Trophoblast cell (in vitro differentiated cells and primary cell): ENCODE data around the gene GRIN1.
A peak's percentile ranks its signal among the peaks of the same experiment; 100 is the strongest.

Source experiments
- DNase-seq, 2 donors: peaks; one replicate each; pipeline ENCODE4 v3.0.0-alpha.2; 2016
- H2AFZ ChIP-seq: 2 replicates; pipeline ENCODE4 v1.6.1; 2013; ENCODE audit warnings: low read length, moderate library complexity, mild to moderate bottlenecking; ENCODE audit not compliant: insufficient read depth, poor library complexity
- H2AK5ac ChIP-seq: 2 replicates; pipeline ENCODE4 v1.6.1; 2013; ENCODE audit warnings: mild to moderate bottlenecking, low read length
- H2BK120ac ChIP-seq: 2 replicates; pipeline ENCODE4 v1.6.1; 2013; ENCODE audit warnings: low read length, mild to moderate bottlenecking, moderate library complexity; ENCODE audit not compliant: insufficient read depth, poor library complexity
- H2BK12ac ChIP-seq: 2 replicates; pipeline ENCODE4 v1.6.1; 2013; ENCODE audit warnings: mild to moderate bottlenecking, low read length, moderate library complexity
- H2BK5ac ChIP-seq: 2 replicates; pipeline ENCODE4 v1.6.1; 2013; ENCODE audit warnings: low read length, low read depth, moderate library complexity, mild to moderate bottlenecking; ENCODE audit not compliant: poor library complexity
- H3K14ac ChIP-seq: 2 replicates; pipeline ENCODE4 v1.6.1; 2013; ENCODE audit warnings: mild to moderate bottlenecking, low read length
- H3K18ac ChIP-seq: 2 replicates; pipeline ENCODE4 v1.6.1; 2013; ENCODE audit warnings: mild to moderate bottlenecking, low read length
- H3K23ac ChIP-seq: 2 replicates; pipeline ENCODE4 v1.6.1; 2013; ENCODE audit warnings: low read length
- H3K27ac ChIP-seq: 2 replicates; pipeline ENCODE4 v1.5.1; 2013; ENCODE audit warnings: low read depth, mild to moderate bottlenecking, inconsistent platforms, low read length, moderate library complexity
- H3K27me3 ChIP-seq: 2 replicates; pipeline ENCODE4 v1.6.1; 2013; ENCODE audit warnings: inconsistent platforms, mild to moderate bottlenecking, low read length, moderate library complexity; ENCODE audit not compliant: insufficient read depth
- H3K36me3 ChIP-seq, 2 experiments: 1 replicate in 1 of 2; 2 replicates in 1 of 2; pipeline ENCODE4 v1.6.1; 2013; ENCODE audit warnings: low read length in 2 of 2, mild to moderate bottlenecking in 2 of 2, moderate library complexity in 1 of 2; ENCODE audit not compliant: insufficient read depth in 2 of 2, control insufficient read depth in 1 of 2
- H3K4ac ChIP-seq: 2 replicates; pipeline ENCODE4 v1.6.1; 2013; ENCODE audit warnings: low read depth, mild to moderate bottlenecking, low read length, moderate library complexity
- H3K4me1 ChIP-seq, 2 experiments: 1 replicate in 1 of 2; 2 replicates in 1 of 2; pipeline ENCODE4 v1.6.1; 2013; ENCODE audit warnings: low read length in 2 of 2, mild to moderate bottlenecking in 2 of 2, moderate library complexity in 1 of 2; ENCODE audit not compliant: insufficient read depth in 2 of 2, control insufficient read depth in 1 of 2
- H3K4me2 ChIP-seq: 2 replicates; pipeline ENCODE4 v1.6.1; 2013; ENCODE audit warnings: inconsistent platforms, mild to moderate bottlenecking, low read length, moderate library complexity
- H3K4me3 ChIP-seq: 2 replicates; pipeline ENCODE4 v1.5.1; 2013; ENCODE audit warnings: mild to moderate bottlenecking, low read depth, low read length, inconsistent platforms
- H3K79me1 ChIP-seq: one replicate; pipeline ENCODE4 v1.6.1; 2013; ENCODE audit warnings: low read length
- H3K79me2 ChIP-seq: 2 replicates; pipeline ENCODE4 v1.6.1; 2013; ENCODE audit warnings: low read length, mild to moderate bottlenecking; ENCODE audit not compliant: control insufficient read depth, insufficient read depth, poor library complexity
- H3K9ac ChIP-seq: 2 replicates; pipeline ENCODE4 v1.6.1; 2013; ENCODE audit warnings: mild to moderate bottlenecking, low read length
- H3K9me3 ChIP-seq: 2 replicates; pipeline ENCODE4 v1.6.1; 2013; ENCODE audit warnings: low read depth, mild to moderate bottlenecking, control low read depth, inconsistent platforms, low read length; ENCODE audit not compliant: insufficient read depth
- H4K12ac ChIP-seq: 2 replicates; pipeline ENCODE4 v1.6.1; 2013; ENCODE audit warnings: low read depth, mild to moderate bottlenecking, low read length, moderate library complexity
- H4K8ac ChIP-seq: 2 replicates; pipeline ENCODE4 v1.6.1; 2013; ENCODE audit warnings: low read depth, mild to moderate bottlenecking, low read length, moderate library complexity
- H4K91ac ChIP-seq: one replicate; pipeline ENCODE4 v1.6.1; 2013; ENCODE audit warnings: low read depth, mild to moderate bottlenecking, low read length, moderate library complexity
- WGBS: extraction: QIAGEN DNeasy Blood & Tissue Kit; methylation state at CpG from one replicate; pipeline ENCODE4 v1.1.7; 2013; ENCODE audit warnings: missing lambda C conversion rate; ENCODE audit not compliant: insufficient read length, insufficient coverage; ENCODE audit errors: extremely low coverage; 5-methylcytosine and 5-hydroxymethylcytosine counted together

GRIN1 gene

GRCh38 chr9:137184881-137185660, 46.1 kb downstream of the GRIN1 start:
- H3K14ac ChIP-seq, result no peak overlapping the region
- peaks cover 2% of the 10 kb centered on the region for H3K9me3 ChIP-seq
- H3K4me1 ChIP-seq, result peaks cover 17 to 18% of the 10 kb centered on the region in 2 experiments
- no peak overlapping the region for H3K4me3 ChIP-seq
- H3K27ac ChIP-seq, result no peak overlapping the region
- no peak overlapping the region for H3K23ac ChIP-seq
- no peak for DNase-seq
- H4K8ac ChIP-seq, result no peak overlapping the region
- H3K4ac ChIP-seq, result no peak overlapping the region
- H3K27me3 ChIP-seq, result no peaks in the 10 kb centered on the region
- WGBS, result no CpG with 5 or more reads among the region's 48 CpGs
- no peak overlapping the region for H2BK12ac ChIP-seq
- H4K12ac ChIP-seq, result no peak overlapping the region
- H2AFZ ChIP-seq, result no peak overlapping the region
- no peak overlapping the region for H3K18ac ChIP-seq
- H3K79me2 ChIP-seq, result peaks cover 8% of the 10 kb centered on the region
- H2AK5ac ChIP-seq, result no peak overlapping the region
- H4K91ac ChIP-seq, result no peak overlapping the region
- no peak overlapping the region for H3K9ac ChIP-seq
- H3K4me2 ChIP-seq, result no peak overlapping the region
- no peak overlapping the region for H2BK120ac ChIP-seq
- H3K79me1 ChIP-seq, result peaks cover 5% of the 10 kb centered on the region
- H2BK5ac ChIP-seq, result no peak overlapping the region
- peaks cover 69 to 72% of the 10 kb centered on the region in 2 experiments for H3K36me3 ChIP-seq

GRCh38 chr9:137185921-137186320, 47.0 kb downstream of the GRIN1 start:
- no peak overlapping the region for H3K4me2 ChIP-seq
- H3K79me2 ChIP-seq, result peaks cover 8% of the 10 kb centered on the region
- DNase-seq, result no peak
- peaks cover 69 to 72% of the 10 kb centered on the region in 2 experiments for H3K36me3 ChIP-seq
- no peak overlapping the region for H2BK5ac ChIP-seq
- H3K4ac ChIP-seq, result no peak overlapping the region
- H3K27ac ChIP-seq, result no peak overlapping the region
- H3K18ac ChIP-seq, result no peak overlapping the region
- no peak overlapping the region for H2BK120ac ChIP-seq
- WGBS, result no CpG with 5 or more reads among the region's 19 CpGs
- no peak overlapping the region for H4K8ac ChIP-seq
- no peak overlapping the region for H2BK12ac ChIP-seq
- no peak overlapping the region for H2AFZ ChIP-seq
- H3K79me1 ChIP-seq, result peaks cover 5% of the 10 kb centered on the region
- H3K9ac ChIP-seq, result no peak overlapping the region
- H2AK5ac ChIP-seq, result no peak overlapping the region
- H4K91ac ChIP-seq, result no peak overlapping the region
- H3K4me1 ChIP-seq, result peaks cover 17 to 18% of the 10 kb centered on the region in 2 experiments
- H3K27me3 ChIP-seq, result no peaks in the 10 kb centered on the region
- H3K23ac ChIP-seq, result no peak overlapping the region
- H4K12ac ChIP-seq, result no peak overlapping the region
- no peak overlapping the region for H3K4me3 ChIP-seq
- H3K9me3 ChIP-seq, result peaks cover 2% of the 10 kb centered on the region
- H3K14ac ChIP-seq, result no peak overlapping the region

- H3K18ac ChIP-seq, result no peak overlapping the region
- no peak for DNase-seq
- no peak overlapping the region for H4K12ac ChIP-seq
- WGBS, result no CpG with 5 or more reads among the region's 6 CpGs
- H3K4me3 ChIP-seq, result no peak overlapping the region
- H3K14ac ChIP-seq, result no peak overlapping the region
- H3K27me3 ChIP-seq, result no peaks in the 10 kb centered on the region
- peaks cover 2% of the 10 kb centered on the region for H3K9me3 ChIP-seq
- H3K27ac ChIP-seq, result no peak overlapping the region
- no peak overlapping the region for H4K91ac ChIP-seq
- H3K79me2 ChIP-seq, result peaks cover 8% of the 10 kb centered on the region
- H3K4me2 ChIP-seq, result no peak overlapping the region
- H2BK12ac ChIP-seq, result no peak overlapping the region
- H2AK5ac ChIP-seq, result no peak overlapping the region
- H3K4ac ChIP-seq, result no peak overlapping the region
- H3K36me3 ChIP-seq, result peaks cover 69 to 72% of the 10 kb centered on the region in 2 experiments
- no peak overlapping the region for H4K8ac ChIP-seq
- no peak overlapping the region for H2AFZ ChIP-seq
- H3K79me1 ChIP-seq, result peaks cover 5% of the 10 kb centered on the region
- H2BK5ac ChIP-seq, result no peak overlapping the region
- no peak overlapping the region for H3K23ac ChIP-seq
- H3K4me1 ChIP-seq, result peaks cover 17 to 18% of the 10 kb centered on the region in 2 experiments
- no peak overlapping the region for H2BK120ac ChIP-seq
- H3K9ac ChIP-seq, result no peak overlapping the region
These were observed 47.4 kb downstream of the GRIN1 start for GRCh38 chr9:137186385-137186784.

GRCh38 chr9:137187386-137187785, 48.4 kb downstream of the GRIN1 start:
- peaks cover 2% of the 10 kb centered on the region for H3K9me3 ChIP-seq

More at GRCh38 chr9:137187386-137187785, 48.4 kb downstream of the GRIN1 start:
- DNase-seq, result no peak
- Histone ChIP-seq H2BK120ac (no peak overlapping the region), H3K4me3 (peak overlapping the region; percentile 93), H3K18ac (peak overlapping the region; percentile 78), H3K4me1 (peaks cover 17 to 18% of the 10 kb centered on the region in 2 experiments), H3K23ac (no peak overlapping the region), H3K9ac (no peak overlapping the region), H2AK5ac (no peak overlapping the region), H3K79me1 (peaks cover 5% of the 10 kb centered on the region), H3K27me3 (no peaks in the 10 kb centered on the region), H2AFZ (no peak overlapping the region), H3K4ac (peak overlapping the region; percentile 77), H3K27ac (no peak overlapping the region), H3K79me2 (peaks cover 8% of the 10 kb centered on the region), H4K91ac (no peak overlapping the region), H4K12ac (peak overlapping the region; percentile 71), H3K14ac (no peak overlapping the region), H2BK12ac (no peak overlapping the region), H3K4me2 (peak overlapping the region; percentile 90), H4K8ac (peak overlapping the region; percentile 97), H2BK5ac (no peak overlapping the region), H3K36me3 (peaks cover 71 to 72% of the 10 kb centered on the region in 2 experiments)
- WGBS, result no CpG with 5 or more reads among the region's 15 CpGs
